GM18499 (cell line): ENCODE results near the gene GBE1.

Experiments used
- ATAC-seq: cut with Tn5 transposase; IDR thresholded peaks from one replicate; pipeline ENCODE4 v1.9.1; 2021; ENCODE audit warnings: moderate number of reproducible peaks; ENCODE audit not compliant: insufficient read depth, unreplicated experiment

The GBE1 gene

GRCh38 chr3:81484520-81484919 lies 276.9 kb downstream of the GBE1 start:
- ATAC-seq: no peak

- no peak for ATAC-seq
These were observed 278.4 kb downstream of the GBE1 start for GRCh38 chr3:81483046-81483445.

- ATAC-seq: no peak
These were observed 283.7 kb downstream of the GBE1 start for GRCh38 chr3:81477740-81478139.

GRCh38 chr3:81476692-81477091 lies 284.8 kb downstream of the GBE1 start:
- no peak for ATAC-seq

- ATAC-seq: no peak
These were observed 288.7 kb downstream of the GBE1 start for GRCh38 chr3:81472600-81473362.

DNA sequence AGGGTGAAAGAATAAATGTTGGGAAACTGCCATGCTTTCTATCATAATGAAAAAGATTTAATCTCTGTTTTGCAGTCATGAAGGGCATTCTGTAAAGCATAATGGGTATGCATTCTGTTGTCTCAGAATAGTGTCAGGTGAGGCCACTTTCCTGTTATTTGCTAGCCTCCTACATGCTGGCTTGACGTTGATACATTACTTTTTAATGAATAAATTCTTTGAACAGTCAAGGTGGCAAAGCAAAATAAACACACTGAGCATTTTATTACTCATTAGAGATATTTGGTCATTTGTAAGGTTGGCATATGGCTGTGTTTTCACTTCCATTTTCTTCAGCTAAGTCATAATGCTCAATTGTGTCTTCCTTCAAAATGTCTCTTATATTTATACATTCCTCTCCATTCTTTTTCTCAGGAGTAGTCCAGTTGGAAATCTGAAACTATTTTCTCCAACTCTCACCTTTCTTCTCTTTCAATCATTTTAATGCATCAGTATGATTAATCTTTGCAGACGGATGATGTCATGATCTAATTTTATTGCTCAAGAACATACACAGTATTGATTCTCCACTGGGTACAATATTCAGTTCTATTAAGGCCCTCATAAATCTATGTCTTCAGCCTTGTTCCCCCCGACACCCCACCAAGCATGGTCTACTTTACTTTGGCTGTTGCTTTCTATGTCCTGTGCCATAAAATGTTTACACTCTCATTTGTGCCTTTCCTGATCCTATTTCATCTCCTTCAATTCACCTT lies 290.7 kb downstream of the GBE1 start:
- ATAC-seq: no peak

DNA sequence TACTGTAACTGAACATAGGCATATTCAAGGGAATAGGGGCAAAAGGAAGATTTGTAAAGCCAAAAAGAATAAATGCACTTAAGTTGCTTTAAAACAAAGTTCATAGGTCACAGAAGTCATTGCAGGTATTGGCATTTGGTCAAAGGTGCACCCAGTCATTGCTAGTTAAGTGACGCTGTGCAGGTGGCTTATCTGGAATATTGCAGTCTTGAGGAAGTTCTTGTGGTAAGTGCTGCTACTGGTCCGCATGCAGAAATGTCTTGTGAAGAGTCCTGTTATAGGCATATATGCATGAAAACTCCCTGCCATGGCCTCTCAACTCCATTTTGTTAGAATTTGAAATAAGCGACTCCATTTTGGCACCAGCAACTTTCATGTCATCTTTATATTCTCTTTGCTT lies 293.1 kb downstream of the GBE1 start:
- no peak for ATAC-seq

DNA sequence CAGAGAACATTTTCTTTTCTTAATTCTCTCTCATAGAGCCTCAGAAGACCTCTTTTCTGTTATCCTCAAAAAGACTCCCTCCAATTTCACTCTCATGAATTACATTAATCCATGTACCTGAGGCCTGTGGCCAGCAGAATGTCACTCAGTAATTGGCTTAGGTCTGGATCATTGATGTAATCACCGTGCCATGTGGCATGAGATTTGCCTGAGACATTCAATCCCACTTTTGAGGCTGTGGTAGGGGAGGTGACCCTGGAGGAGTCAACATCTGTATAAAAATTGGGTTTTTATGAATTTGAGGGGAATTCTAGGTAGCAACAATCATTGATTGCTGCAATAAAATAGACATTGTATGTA lies 295.3 kb downstream of the GBE1 start:
- no peak for ATAC-seq

- no peak for ATAC-seq
These were observed 295.8 kb downstream of the GBE1 start for GRCh38 chr3:81465510-81466200.

DNA sequence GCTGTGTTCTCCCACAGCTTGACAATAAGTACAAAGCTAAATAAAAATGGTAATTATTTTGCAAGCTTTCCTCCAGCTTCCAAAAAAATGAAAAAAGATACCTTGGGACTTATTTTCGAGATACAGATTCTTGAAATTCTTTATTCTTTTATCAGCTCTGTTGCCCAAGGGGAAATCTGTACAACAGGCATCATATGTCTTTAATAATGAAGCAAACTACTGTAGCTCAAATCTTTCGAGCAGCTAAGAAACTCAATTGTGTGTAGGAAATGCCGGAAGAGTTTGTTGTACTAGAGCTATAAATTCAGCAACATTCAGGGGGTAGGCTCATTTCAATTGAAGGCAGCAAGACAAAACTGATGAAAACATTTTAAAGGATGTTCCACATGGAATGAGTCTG lies 297.7 kb downstream of the GBE1 start:
- no peak for ATAC-seq

- ATAC-seq: no peak
These were observed 298.5 kb downstream of the GBE1 start for GRCh38 chr3:81462921-81463320.

- ATAC-seq: no peak
These were observed 301.7 kb downstream of the GBE1 start for GRCh38 chr3:81459733-81460132.

DNA sequence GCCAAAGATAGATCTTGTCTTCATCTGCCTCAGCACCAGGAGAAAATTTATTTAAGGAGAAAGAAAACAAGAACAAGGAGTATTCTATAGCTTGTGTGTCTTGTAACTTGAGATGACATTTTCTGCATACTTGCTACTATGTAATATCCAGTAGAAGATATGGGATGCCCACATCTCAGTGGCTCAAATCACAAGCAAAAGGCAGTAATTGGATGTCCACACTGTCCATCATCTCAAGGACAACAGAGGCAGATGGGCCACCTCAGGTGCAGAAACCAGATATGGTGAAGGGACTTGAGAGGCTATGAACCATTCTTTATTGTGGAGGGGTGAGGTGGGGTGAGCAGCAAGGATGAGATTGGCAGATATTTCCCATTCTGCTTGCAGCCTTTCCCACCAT lies 309.0 kb downstream of the GBE1 start:
- ATAC-seq: no peak

GRCh38 chr3:81451611-81452010 lies 309.8 kb downstream of the GBE1 start:
- ATAC-seq: no peak

GRCh38 chr3:81451140-81451539 lies 310.3 kb downstream of the GBE1 start:
- ATAC-seq: no peak

DNA sequence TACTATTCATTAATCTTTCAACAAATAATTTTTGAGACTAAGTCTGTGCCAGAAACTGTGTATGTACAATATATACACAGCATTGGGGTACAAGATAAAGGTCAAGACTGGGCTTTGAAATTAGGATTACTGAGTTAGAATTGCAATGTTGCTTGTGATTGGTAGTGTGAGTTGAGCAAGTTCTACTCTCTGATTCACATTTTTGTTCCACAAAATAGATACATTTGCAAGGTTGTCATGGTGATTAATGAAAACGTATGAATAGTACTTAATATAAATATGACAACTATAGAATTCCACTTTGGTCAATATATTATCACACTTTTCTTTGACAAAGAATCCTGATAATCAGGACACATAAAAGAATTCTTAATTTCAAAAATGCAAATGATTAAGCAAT lies 314.6 kb downstream of the GBE1 start:
- ATAC-seq: no peak

DNA sequence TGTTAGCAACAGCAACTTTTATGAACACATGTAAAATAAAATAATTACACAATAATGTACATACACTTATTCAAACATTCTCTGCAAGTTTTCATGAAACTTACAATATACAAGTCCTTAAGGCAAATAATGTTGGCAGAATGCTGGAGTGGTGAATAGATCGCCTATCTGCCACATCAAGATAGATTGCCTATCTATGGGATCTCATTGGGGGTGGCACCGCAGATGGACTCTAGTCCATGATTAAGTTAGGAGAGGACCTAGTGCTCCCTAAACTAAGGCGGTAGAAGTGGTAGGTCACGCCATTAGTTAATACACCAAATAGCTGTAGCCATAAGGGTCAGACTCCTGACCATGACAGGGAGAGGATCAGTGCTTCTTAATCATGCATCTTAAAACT lies 315.7 kb downstream of the GBE1 start:
- no peak for ATAC-seq

- ATAC-seq: no peak
These were observed 316.5 kb downstream of the GBE1 start for GRCh38 chr3:81444817-81445460.

DNA sequence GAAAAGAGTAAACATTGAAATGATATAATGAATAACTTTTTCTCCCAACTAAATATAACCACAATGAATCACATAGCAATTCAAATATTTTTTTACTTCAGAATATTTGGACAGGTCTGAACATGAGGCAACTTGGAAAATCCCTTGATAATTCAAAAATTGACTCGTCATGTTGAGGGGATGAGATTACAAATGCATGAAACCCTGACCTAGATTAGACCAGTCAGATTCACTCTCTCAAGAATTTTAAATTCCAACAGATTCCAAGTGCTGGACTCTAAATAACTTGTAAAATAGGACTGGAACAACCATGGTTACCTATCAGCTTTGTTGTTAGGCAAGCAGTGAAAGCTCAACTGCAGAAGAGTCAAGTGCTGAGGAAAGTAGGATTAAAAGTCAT lies 317.5 kb downstream of the GBE1 start:
- no peak for ATAC-seq

- ATAC-seq: no peak
These were observed 318.0 kb downstream of the GBE1 start for GRCh38 chr3:81443457-81443782.
